Choroid plexus epithelial cell (primary cell): ENCODE results near the gene CDK5RAP2.

Experiments used
- DNase-seq: peaks from one replicate; pipeline ENCODE4 v3.0.0-alpha.2; 2010; ENCODE audit warnings: low read depth
- H3K4me3 ChIP-seq: 2 replicates; pipeline ENCODE4 v1.5.1; 2011; ENCODE audit warnings: low read depth, mild to moderate bottlenecking, control low read depth, low read length, moderate library complexity
- TF ChIP-seq, protein P1 (sequence below): conservative IDR thresholded peaks from 2 replicates; pipeline ENCODE4 v1.5.1; 2011; ENCODE audit warnings: low read depth, mild to moderate bottlenecking, control low read depth, inconsistent platforms, low read length, moderate library complexity

The CDK5RAP2 gene

DNA sequence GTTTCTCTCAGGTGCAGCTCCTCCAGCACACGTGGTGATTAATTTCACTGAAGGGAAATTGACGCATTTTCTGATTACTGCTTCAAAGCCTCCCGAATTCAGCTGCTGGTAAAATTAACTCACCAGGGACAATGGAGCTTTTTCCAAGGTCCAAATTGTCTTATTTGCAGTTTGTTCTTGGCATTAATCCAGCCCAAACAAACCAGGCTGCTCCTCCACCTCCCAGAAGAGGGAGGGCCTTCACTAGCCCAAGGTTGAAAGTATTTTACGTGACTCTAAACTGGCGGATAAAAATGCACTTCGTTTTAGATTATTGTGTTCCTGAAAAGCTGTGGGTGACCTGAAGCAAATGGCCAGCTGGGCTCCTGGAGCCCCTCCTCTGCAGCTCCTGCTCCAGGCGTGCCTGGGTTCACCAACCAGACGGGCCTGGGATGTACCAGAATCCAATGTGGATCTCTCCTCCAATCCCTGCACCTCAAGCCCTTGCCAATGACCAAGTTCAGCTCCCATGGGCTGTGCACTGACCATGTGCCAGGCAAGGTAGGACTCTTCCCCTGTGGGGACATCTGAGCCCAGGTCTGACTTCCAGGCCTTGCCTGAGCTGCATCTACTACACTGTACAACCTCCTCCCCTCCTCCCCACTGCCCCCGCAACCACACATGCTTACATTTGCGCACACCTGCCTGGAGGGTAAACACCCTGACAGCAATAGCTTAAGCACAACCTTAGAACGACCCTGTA is 193.4 kb downstream of the CDK5RAP2 start:
- TF ChIP-seq, protein P1, sequence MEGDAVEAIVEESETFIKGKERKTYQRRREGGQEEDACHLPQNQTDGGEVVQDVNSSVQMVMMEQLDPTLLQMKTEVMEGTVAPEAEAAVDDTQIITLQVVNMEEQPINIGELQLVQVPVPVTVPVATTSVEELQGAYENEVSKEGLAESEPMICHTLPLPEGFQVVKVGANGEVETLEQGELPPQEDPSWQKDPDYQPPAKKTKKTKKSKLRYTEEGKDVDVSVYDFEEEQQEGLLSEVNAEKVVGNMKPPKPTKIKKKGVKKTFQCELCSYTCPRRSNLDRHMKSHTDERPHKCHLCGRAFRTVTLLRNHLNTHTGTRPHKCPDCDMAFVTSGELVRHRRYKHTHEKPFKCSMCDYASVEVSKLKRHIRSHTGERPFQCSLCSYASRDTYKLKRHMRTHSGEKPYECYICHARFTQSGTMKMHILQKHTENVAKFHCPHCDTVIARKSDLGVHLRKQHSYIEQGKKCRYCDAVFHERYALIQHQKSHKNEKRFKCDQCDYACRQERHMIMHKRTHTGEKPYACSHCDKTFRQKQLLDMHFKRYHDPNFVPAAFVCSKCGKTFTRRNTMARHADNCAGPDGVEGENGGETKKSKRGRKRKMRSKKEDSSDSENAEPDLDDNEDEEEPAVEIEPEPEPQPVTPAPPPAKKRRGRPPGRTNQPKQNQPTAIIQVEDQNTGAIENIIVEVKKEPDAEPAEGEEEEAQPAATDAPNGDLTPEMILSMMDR, result peak; percentile 11
- DNase-seq, result peak; percentile 87
- no peak overlapping the region for H3K4me3 ChIP-seq

DNA sequence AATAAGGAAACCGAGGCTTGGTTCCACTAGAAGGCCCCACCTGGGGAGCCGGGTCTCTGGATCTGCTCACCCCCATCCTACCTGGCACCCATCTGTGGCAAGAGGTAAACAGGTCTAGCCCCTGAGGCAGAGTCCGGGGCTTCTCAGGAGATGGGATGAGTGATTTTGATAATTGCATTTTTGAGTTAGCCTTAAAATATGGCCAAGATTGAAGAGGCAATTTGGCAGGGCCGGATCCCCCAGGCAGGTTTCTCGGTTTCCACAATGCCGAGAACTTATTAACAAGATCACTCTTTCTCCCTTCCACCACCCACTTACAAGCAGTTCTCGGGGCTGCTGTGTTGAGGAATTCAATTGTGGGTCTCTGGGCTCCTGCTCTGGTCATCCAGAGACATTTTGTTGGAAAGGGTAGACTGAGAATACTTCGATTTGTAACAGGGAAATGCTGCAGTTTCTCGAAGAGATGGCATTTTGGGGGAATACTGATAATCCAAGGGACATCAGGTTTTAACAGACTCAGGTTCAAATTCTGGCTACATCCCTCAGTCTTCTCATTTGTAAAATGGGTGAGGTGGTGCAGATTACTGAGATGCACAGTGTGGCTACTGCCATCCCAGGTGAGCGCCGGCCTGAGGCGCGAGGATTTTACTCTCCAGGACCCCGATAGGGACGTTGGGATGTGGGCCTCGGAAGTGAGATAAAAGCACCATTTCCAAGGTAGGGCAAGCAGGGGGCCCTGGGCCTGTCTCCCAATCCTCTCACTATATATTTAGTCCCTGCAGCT is 194.2 kb downstream of the CDK5RAP2 start:
- DNase-seq, result no peak
- no peak overlapping the region for H3K4me3 ChIP-seq
- TF ChIP-seq, protein P1, result no peak

DNA sequence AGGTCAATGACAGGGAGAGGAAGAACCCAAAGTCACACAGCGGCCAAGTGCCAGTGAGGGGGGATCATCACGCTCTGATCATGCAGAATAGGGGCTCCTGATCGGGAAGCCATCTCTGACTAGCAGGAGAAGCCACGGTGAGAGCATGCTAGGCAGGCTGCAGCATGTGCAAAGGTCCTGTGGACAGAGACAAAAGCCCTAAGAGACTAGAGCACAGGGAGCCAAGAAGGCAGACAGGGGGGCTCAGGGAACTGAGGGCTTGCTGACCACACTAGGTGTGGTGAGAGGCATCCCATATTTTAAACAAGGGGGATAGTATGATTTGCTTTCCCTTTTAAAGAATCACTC is 195.1 kb downstream of the CDK5RAP2 start:
- TF ChIP-seq, protein P1, result no peak
- H3K4me3 ChIP-seq, result no peak overlapping the region
- DNase-seq, result no peak

DNA sequence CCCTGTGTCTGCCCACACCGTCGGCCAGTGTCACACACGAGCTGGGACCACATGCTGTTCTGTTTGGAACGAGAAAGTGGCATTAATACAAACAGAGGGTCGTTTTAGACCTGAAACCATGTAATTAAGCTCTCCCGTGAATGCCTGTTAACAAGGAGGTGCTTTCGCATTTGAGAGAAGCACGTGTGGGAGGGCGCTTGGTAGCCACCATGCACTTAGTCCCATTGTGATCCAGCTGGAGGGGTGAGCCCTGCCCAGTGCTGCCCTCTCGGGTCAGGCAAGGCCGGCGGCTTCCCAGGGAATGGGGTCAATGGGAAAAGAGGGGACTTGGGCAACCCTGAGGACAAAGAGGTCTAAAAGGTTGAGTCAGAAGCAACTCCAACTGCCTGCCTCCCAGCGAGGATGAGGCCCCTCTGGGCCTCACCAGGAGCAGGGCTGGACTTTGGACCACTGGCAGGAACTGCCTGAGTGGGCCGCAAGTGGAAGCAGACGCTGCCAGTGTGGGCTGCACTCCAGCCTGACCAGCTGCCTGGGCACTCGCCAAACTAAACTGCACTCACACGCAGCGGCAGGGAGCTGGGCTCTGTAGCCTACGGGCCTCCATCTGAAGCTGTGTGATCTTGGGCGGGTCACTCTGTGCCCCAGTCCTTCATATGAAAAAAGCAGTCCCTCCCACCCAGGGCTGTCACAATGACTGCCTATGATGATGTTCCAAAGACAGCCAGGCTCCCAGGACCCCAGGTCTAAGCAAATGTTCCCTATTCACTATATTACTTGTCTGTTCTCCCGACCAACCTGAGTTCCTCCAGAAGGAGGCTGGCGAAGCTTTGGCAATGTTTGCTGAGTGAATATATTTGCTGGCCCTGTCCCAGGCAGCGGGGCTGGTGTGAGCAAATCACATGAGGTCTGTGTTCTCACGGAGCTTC is 195.7 kb downstream of the CDK5RAP2 start:
- TF ChIP-seq, protein P1, result no peak
- peak; percentile 36 for DNase-seq
- no peak overlapping the region for H3K4me3 ChIP-seq

DNA sequence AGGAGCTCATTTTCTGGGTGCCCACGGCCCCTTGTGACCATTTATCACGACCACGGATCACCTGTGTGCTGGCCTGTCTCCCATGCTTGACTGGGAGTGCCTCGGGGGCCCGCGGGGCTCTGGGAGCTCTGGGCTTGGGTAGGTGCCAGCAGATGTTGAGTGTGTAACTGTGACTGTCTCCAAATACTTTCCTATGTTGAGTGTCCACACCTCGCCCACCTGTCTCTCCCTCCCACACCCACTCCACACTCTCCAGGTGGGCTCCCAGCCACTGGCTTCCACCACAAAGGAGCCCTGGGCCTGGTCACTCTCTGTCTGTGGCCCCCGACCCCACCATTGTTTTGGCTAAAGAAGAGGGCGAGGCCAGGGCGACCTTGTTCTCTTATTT is 196.4 kb downstream of the CDK5RAP2 start:
- H3K4me3 ChIP-seq, result no peak overlapping the region
- TF ChIP-seq, protein P1, result no peak
- DNase-seq, result no peak

DNA sequence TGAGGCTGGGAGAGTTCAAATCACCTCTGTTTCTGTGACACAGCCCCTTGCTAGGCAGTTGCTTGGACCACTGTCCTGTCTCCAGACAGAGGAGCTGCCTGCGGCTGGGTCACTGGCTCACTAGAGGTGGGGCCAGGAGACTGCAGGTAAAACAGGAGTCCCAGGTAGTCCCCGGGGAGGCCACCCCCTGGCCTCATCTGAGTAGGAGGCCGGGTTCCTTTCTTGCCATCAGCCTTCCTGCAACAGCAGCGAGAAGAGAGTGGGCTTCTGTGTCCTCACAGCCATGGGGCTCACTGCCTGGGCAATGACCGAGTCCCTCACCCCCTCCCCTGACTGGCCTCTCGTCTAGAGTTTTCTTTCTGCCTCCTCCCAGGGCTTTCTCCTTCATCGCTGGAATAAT is 197.5 kb downstream of the CDK5RAP2 start:
- TF ChIP-seq, protein P1, result no peak
- H3K4me3 ChIP-seq, result no peak overlapping the region
- DNase-seq, result no peak
